Hematopoietic multipotent progenitor cell (in vitro differentiated cells): Measurements from ENCODE around the gene XRN2. TPM values are rescaled to one million over a fixed set of nuclear protein-coding genes. Genes with fewer than 3 reads are reported as not detected.
"Not testable (repeated sequence)": the region's sequence is repeated elsewhere in the genome, so short reads cannot be mapped to it uniquely, and the experiment has no call there.

Experiments used
- DNase-seq, 3 donors: peaks; one replicate each; pipeline ENCODE4 v3.0.0-alpha.2; 2011 to 2015; ENCODE audit warnings: low read depth in 2 of 3, low spot score in 2 of 3
- small RNA-seq: library from RNA; depleted of rRNA; stranded (forward); fragments of <200 nt; gene quantifications from one replicate; pipeline ENCODE3, GENCODE V24; 2012
- total RNA-seq: library from RNA; depleted of rRNA; stranded (reverse); fragments of >200 nt; gene quantifications from one replicate; pipeline ENCODE4 v1.2.3, GENCODE V29; 2012

Gene XRN2
- total RNA-seq, 1 donor, result 46.6 TPM

- DNase-seq, result no peak
Observed at GRCh38 chr20:21411725-21412124, 108.6 kb downstream of the XRN2 start.

GRCh38 chr20:21413996-21414395 is 110.9 kb downstream of the XRN2 start:
- DNase-seq, result not testable (repeated sequence)

DNA sequence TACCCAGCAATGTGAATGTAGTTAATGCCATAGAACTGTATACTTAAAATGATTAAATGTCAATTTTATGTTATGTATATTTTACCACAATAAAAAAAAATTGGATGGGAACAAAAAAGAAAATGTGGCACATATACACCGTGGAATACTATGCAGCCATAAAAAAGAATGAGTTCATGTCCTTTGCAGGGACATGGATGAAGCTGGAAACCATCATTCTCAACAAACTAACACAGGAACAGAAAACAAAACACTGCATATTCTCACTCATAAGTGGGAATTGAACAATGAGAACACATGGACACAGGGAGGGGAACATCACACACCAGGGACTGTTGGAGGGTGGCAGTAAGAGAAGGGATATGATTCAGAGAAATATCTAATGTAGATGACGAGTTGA is 116.0 kb downstream of the XRN2 start:
- not testable (repeated sequence) for DNase-seq

DNA sequence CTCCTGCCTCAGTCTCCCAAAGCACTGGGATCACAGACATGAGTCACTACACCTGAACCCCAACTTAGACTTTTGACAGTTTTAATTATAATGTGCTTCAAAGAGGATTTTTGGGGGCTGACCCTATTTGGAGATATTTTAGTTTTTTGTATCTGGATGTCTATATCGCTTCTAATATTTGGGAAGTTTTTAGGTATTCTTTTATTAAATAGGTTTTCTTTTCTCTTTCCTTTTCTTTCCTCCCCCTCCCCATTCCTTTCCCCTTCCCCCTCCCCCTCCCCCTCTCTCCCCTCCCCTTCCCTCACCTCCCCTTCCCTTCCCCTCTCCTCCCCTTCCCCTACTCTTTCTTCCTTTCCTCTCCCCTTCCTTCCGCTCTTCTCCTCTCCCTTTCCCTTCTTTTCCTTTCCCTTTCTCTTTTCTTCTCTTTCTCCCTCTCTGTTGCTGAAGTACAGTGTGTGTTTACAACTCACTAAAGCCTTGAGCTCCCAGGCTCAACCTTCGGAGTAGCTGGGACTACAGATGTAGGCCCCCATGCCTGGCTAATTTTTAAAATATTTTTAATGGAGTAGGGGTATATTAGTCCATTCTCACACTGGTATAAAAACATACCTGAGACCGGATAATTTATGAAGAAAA is 118.6 kb downstream of the XRN2 start:
- no peak for DNase-seq

DNA sequence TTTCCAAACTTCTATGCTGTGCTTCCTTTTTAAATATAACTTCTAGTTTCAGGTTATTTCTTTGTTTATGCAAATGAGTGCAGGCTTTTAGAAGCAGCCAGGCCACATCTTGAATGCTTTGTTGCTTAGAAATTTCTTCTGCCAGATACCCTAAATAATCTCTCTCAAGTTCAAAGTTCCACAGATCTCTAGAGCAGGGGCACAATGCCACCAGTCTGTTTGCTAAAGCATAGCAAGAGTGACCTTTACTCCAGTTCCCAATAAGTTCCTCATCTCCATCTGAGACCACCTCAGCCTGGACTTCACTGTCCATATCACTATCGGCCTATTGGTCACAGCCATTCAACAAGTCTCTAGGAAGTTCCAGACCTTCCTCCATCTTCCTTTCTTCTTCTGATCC is 120.6 kb downstream of the XRN2 start:
- DNase-seq, result not testable (repeated sequence)

GRCh38 chr20:21424846-21425245 is 121.7 kb downstream of the XRN2 start:
- no peak for DNase-seq

DNA sequence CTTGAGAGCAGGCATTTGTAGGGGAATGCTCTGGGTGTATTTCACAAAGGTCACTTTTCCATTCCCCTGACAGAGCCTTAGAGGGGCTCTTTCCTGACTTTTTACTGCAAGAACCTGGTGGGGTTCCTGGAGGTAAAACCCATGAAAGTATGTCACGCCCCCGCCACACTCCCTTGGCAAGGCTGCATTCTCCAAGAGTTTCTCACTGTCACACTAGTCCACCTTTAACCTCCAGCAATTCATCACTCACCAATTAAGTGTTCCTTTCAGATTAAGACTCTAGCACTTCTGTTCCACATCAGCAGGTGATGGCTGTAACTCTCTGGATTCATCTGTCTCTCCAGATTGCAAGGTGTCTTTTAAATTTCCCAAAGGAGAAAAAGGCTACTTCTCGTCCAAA is 126.9 kb downstream of the XRN2 start:
- DNase-seq, result no peak

GRCh38 chr20:21432911-21433310 is 129.8 kb downstream of the XRN2 start:
- no peak for DNase-seq

DNA sequence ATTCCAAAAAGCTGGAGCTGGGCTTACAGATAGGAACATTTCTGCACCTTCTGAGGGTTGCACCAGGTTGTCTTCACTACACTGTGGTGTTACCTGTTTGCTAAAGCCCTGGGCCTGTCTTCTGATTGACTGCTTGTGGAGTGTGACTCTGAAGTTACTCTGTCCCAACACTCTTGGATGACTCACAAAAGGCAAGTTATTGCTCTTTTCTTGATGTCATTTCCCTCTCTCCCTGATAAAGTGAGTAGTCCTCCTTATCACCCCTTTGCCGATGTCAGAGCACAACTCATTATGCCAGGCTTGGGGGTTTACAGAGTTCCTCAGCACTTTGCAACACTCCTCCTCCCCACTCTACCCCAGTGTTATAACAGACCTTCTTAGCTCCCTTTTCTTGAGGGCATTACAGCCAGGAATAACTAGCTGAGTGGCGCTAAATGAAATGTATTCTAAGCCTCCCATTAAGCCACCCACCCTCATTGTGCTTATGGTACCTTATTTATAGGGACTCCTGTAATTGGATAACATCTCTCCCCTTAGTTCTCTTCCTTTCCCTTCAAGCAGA is 130.3 kb downstream of the XRN2 start:
- DNase-seq, result no peak

DNA sequence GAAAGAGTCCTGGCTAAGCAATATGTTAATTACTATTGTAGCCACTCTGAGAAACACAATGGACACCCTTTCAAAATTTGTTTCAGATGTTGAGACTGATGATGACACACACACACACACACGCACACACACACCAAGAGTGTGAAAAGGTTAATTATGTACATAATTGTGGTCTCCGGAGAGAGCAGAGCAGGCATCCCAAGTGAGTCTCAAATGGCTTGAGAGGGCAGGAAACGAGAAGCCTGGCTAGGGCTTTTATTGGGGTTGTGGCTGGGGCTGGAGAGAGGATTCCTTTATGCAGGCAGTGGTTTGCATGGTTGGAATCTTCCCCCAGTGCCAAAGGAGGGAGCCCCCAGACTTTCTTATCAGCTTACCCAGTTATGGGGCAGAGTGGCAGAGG is 132.4 kb downstream of the XRN2 start:
- no peak for DNase-seq

DNA sequence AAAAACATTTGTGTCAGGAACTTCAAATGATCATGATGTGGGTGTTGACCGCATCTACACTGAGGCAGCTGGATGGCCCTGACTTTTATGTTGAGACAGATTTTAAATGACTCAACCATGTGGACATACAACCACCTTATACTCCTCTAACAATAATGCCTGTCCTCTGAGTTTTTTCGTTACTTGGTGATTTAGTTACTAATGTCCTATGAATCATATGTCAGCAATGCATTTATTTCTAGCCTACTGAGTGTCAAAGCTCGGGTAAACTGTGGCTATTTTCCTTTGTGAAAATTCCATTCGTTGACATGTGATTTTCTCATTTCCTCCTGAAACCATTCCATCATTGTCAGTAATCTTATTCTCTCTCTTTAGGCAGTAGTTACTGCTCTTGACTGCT is 133.1 kb downstream of the XRN2 start:
- DNase-seq, result no peak

- DNase-seq, result no peak
Observed at GRCh38 chr20:21437248-21437647, 134.1 kb downstream of the XRN2 start.

DNA sequence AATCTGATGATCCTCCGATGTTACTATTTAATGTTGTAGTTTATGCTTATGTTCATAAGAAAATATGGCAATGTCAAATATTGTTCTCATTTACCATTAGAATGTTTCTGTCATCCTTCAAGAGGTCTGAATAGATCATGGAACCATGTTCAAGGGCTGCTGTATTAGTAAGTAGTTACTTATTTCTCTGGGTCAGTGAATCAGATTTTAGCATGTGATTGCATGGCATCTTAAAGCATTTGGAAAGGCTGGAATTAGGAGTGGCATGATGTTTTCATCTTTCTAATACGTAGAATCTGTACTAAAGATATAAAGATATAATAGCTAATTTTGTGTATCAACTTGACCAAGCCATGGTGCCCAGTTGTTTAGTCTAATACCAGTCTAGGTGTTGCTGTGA is 134.7 kb downstream of the XRN2 start:
- DNase-seq, result no peak

Small RNA genes lying within 50 kb of the gene (small RNA-seq; reads per million reads assigned to genes)
- gene RN7SKP140, result not detected

Other genes with a start within 250 kb of the XRN2 start
- gene LINC00237, start 197.0 kb upstream of the XRN2 start, total RNA-seq, result not detected
- gene KIZ, start 177.2 kb upstream of the XRN2 start, total RNA-seq, result 4.8 TPM
- gene NKX2-4, start 94.2 kb downstream of the XRN2 start, total RNA-seq, result not detected
- not detected for gene NKX2-2, start 210.7 kb downstream of the XRN2 start, total RNA-seq